SK-N-MC (cell line): ENCODE measurements around the gene OR2W1.

Experiments used
- DNase-seq: peaks from one replicate; pipeline ENCODE4 v3.0.0-alpha.2; 2011; ENCODE audit warnings: low read depth, low spot score
- H3K27ac ChIP-seq: fragments of 200-600 bp; sonication (generic); 2 replicates; pipeline ENCODE4 v1.5.1; 2016; ENCODE audit warnings: mixed run types
- H3K36me3 ChIP-seq: fragments of 200-600 bp; sonication (generic); 2 replicates; pipeline ENCODE4 v1.6.1; 2017; ENCODE audit warnings: antibody characterized with exemption, low read length, mixed read lengths; ENCODE audit not compliant: insufficient read depth
- H3K4me3 ChIP-seq: fragments of 200-600 bp; sonication (generic); 2 replicates; pipeline ENCODE4 v1.5.1; 2016
- H3K9ac ChIP-seq: fragments of 200-600 bp; sonication (generic); 2 replicates; pipeline ENCODE4 v1.8.0; 2017; ENCODE audit warnings: mixed run types, mixed read lengths; ENCODE audit not compliant: insufficient read length
- H3K9me3 ChIP-seq: fragments of 200-600 bp; sonication (generic); 2 replicates; pipeline ENCODE4 v1.6.1; 2017; ENCODE audit warnings: low read depth, mild to moderate bottlenecking, antibody characterized with exemption, low read length, moderate library complexity, mixed read lengths
- EZH2 ChIP-seq: fragments of 200-600 bp; sonication (generic); IDR thresholded peaks from one replicate; pipeline ENCODE4 v1.6.1; 2017; ENCODE audit warnings: antibody characterized with exemption
- FOXP2 ChIP-seq: optimal IDR thresholded peaks from 2 replicates; pipeline ENCODE3; 2011; ENCODE audit warnings: mild to moderate bottlenecking, moderate library complexity; ENCODE audit not compliant: insufficient read depth; ENCODE audit errors: extremely low read length, control extremely low read depth
- POLR2AphosphoS5 ChIP-seq: IDR thresholded peaks from 2 replicates; pipeline ENCODE4 v1.6.1; 2012; ENCODE audit warnings: mild to moderate bottlenecking, low read depth, low read length, borderline replicate concordance

Gene OR2W1

GRCh38 chr6:29011276-29011734 is 33.7 kb downstream of the OR2W1 start:
- Histone ChIP-seq H3K27ac (no peak overlapping the region), H3K9me3 (no peaks in the 10 kb centered on the region), H3K9ac (no peak overlapping the region), H3K4me3 (peak overlapping the region; percentile 77), H3K36me3 (no peaks in the 10 kb centered on the region)
- no peak for DNase-seq
- no peak for TF ChIP-seq POLR2AphosphoS5
- TF ChIP-seq FOXP2, result no peak
- no peak for TF ChIP-seq EZH2

- Histone ChIP-seq H3K36me3 (no peaks in the 10 kb centered on the region), H3K9me3 (no peaks in the 10 kb centered on the region), H3K27ac (no peak overlapping the region), H3K4me3 (no peak overlapping the region), H3K9ac (no peak overlapping the region)
- no peak for DNase-seq
- TF ChIP-seq EZH2 (no peak), POLR2AphosphoS5 (no peak), FOXP2 (no peak)
Observed at GRCh38 chr6:29009358-29009757, 35.6 kb downstream of the OR2W1 start.

GRCh38 chr6:29008089-29008488 is 36.9 kb downstream of the OR2W1 start:
- H3K27ac ChIP-seq, result no peak overlapping the region
- no peaks in the 10 kb centered on the region for H3K36me3 ChIP-seq
- H3K9ac ChIP-seq, result no peak overlapping the region
- TF ChIP-seq FOXP2 (no peak), POLR2AphosphoS5 (no peak), EZH2 (no peak)
- no peak for DNase-seq
- no peak overlapping the region for H3K4me3 ChIP-seq
- H3K9me3 ChIP-seq, result no peaks in the 10 kb centered on the region

GRCh38 chr6:29005183-29005885 is 39.6 kb downstream of the OR2W1 start, which contains the start of gene ZNF311:
TSS of gene ZNF311 (minus strand) at chr6:29005315. CDS start at chr6:29003954, 1,361 bp downstream.
- Histone ChIP-seq H3K9ac (no peak within 1 kb of the TSS), H3K27ac (no peak within 1 kb of the TSS), H3K4me3 (no peak within 1 kb of the TSS), H3K9me3 (no peaks in the 10 kb centered on the region), H3K36me3 (no peaks in the 10 kb centered on the region)
- DNase-seq, result no peak
- TF ChIP-seq FOXP2, result no peak
- TF ChIP-seq EZH2, result no peak
- peak; percentile 85 for TF ChIP-seq POLR2AphosphoS5

- no peak overlapping the region for H3K27ac ChIP-seq
- no peaks in the 10 kb centered on the region for H3K36me3 ChIP-seq
- TF ChIP-seq POLR2AphosphoS5 (no peak), EZH2 (no peak), FOXP2 (no peak)
- no peaks in the 10 kb centered on the region for H3K9me3 ChIP-seq
- DNase-seq, result no peak
- no peak overlapping the region for H3K9ac ChIP-seq
- H3K4me3 ChIP-seq, result no peak overlapping the region
Observed at GRCh38 chr6:28996844-28997510, 48.0 kb downstream of the OR2W1 start.

GRCh38 chr6:28995093-28995650 is 49.8 kb downstream of the OR2W1 start:
- Histone ChIP-seq H3K9me3 (no peaks in the 10 kb centered on the region), H3K27ac (no peak overlapping the region)
- TF ChIP-seq EZH2 (no peak), FOXP2 (no peak), POLR2AphosphoS5 (no peak)

More at GRCh38 chr6:28995093-28995650, 49.8 kb downstream of the OR2W1 start:
- Histone ChIP-seq H3K9ac (no peak overlapping the region), H3K36me3 (no peaks in the 10 kb centered on the region), H3K4me3 (no peak overlapping the region)
- DNase-seq, result no peak
